ENCODE results near the gene PSMD1. TPM values are rescaled to one million over a fixed set of nuclear protein-coding genes. Genes with fewer than 3 reads are reported as not detected.

The PSMD1 gene
- total RNA-seq, 4 donors from 2014 or later: 47.3 to 55.2 (median 52.3) TPM

GRCh38 chr2:231221761-231222160, 165.1 kb downstream of the PSMD1 start:
- peaks cover 0 to 73% (median 60%) of the 10 kb centered on the region in 4 donors for H3K4me1 ChIP-seq
- H3K9me3 ChIP-seq: no peaks in the 10 kb centered on the region
- no peak for DNase-seq (ENCODE audit: extremely low spot score)
- TF ChIP-seq POLR2AphosphoS5 (IDR thresholded peaks at IDR 0.05) (no peak), POLR2A (IDR thresholded peaks at IDR 0.05; ENCODE audit: low read depth) (no peak), CTCF (IDR thresholded peaks at IDR 0.05) (no peak), EP300 (IDR thresholded peaks at IDR 0.05) (no peak)
- H3K4me3 ChIP-seq: no peak overlapping the region
- H3K27ac ChIP-seq (replicated peaks in 1 of 4): peak overlapping the region; percentile 87 to 92 (median 88)
- peaks cover 0 to 52% (median 14%) of the 10 kb centered on the region in 4 donors for H3K36me3 ChIP-seq
- 98% methylated on average over 3 of the region's 3 CpGs for WGBS
- intact Hi-C loops (cut with DNase I): no loop called here
- no peaks in the 10 kb centered on the region for H3K27me3 ChIP-seq

Small RNA genes within 50 kb of the gene (small RNA-seq; reads per million reads assigned to genes)
- 0 to 0.08 (median 0) reads per million in 3 donors for gene RNU1-93P

Other genes with a start within 250 kb of the PSMD1 start
- 100 to 1,000 TPM in 2 of 4 donors, 10 to 100 TPM in 2; 84.0 to 145 (median 101) TPM for gene ITM2C, start 191.9 kb upstream of the PSMD1 start, total RNA-seq
- gene GPR55, start 131.6 kb upstream of the PSMD1 start, total RNA-seq: under 1 TPM in 2 of 4 donors, not detected in 2; 0.29 to 0.42 TPM
- not detected for gene SPATA3, start 60.7 kb upstream of the PSMD1 start, total RNA-seq
- gene C2orf72, start 19.3 kb upstream of the PSMD1 start, total RNA-seq: under 1 TPM in 3 of 4 donors, not detected in 1; 0.06 to 0.83 (median 0.17) TPM
- gene HTR2B, start 68.2 kb downstream of the PSMD1 start, total RNA-seq: 10 to 100 TPM; 12.1 to 46.4 (median 14.9) TPM
- gene ARMC9, start 141.8 kb downstream of the PSMD1 start, total RNA-seq: 100 to 1,000 TPM; 119 to 262 (median 152) TPM

Data from esophagus muscularis mucosa (tissue), 4 donors.